ENCODE data around the gene EAPP.
"Not testable (repeated sequence)": the region's sequence is repeated elsewhere in the genome, so short reads cannot be mapped to it uniquely, and the experiment has no call there.

EAPP gene

DNA sequence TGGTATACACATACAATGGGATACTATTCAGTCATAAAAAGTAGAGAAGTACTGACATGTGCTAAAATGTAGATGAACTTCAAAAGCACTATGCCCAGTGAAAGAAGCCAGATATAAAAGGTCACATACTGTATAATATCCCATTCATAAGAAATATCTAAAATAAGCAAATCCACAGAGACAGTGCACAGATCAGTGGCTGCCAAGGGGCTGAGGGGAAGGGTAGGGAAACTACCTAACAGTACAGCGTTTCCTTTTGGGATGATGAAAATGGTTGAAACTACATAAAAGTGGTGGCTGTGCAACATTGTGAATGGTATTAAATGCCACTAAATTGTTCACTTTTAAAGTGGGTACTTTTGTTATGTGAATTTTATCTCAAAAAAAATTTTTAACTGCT lies 11.9 kb downstream of the EAPP start:
- no peak overlapping the region for H3K4me3 ChIP-seq (ENCODE audit: low read depth, low read length)
- TF ChIP-seq, protein P1, sequence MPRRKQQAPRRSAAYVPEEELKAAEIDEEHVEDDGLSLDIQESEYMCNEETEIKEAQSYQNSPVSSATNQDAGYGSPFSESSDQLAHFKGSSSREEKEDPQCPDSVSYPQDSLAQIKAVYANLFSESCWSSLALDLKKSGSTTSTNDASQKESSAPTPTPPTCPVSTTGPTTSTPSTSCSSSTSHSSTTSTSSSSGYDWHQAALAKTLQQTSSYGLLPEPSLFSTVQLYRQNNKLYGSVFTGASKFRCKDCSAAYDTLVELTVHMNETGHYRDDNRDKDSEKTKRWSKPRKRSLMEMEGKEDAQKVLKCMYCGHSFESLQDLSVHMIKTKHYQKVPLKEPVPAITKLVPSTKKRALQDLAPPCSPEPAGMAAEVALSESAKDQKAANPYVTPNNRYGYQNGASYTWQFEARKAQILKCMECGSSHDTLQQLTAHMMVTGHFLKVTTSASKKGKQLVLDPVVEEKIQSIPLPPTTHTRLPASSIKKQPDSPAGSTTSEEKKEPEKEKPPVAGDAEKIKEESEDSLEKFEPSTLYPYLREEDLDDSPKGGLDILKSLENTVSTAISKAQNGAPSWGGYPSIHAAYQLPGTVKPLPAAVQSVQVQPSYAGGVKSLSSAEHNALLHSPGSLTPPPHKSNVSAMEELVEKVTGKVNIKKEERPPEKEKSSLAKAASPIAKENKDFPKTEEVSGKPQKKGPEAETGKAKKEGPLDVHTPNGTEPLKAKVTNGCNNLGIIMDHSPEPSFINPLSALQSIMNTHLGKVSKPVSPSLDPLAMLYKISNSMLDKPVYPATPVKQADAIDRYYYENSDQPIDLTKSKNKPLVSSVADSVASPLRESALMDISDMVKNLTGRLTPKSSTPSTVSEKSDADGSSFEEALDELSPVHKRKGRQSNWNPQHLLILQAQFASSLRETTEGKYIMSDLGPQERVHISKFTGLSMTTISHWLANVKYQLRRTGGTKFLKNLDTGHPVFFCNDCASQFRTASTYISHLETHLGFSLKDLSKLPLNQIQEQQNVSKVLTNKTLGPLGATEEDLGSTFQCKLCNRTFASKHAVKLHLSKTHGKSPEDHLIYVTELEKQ (tag by site-specific recombination; IDR thresholded peaks at IDR 0.05; ENCODE audit: borderline replicate concordance), result no peak
- TF ChIP-seq ZNF654 (tag by site-specific recombination; IDR thresholded peaks at IDR 0.05; ENCODE audit: low read depth), result no peak
- no peak for TF ChIP-seq ZNF473 (tag by site-specific recombination; IDR thresholded peaks at IDR 0.05)
- TF ChIP-seq, protein P2, sequence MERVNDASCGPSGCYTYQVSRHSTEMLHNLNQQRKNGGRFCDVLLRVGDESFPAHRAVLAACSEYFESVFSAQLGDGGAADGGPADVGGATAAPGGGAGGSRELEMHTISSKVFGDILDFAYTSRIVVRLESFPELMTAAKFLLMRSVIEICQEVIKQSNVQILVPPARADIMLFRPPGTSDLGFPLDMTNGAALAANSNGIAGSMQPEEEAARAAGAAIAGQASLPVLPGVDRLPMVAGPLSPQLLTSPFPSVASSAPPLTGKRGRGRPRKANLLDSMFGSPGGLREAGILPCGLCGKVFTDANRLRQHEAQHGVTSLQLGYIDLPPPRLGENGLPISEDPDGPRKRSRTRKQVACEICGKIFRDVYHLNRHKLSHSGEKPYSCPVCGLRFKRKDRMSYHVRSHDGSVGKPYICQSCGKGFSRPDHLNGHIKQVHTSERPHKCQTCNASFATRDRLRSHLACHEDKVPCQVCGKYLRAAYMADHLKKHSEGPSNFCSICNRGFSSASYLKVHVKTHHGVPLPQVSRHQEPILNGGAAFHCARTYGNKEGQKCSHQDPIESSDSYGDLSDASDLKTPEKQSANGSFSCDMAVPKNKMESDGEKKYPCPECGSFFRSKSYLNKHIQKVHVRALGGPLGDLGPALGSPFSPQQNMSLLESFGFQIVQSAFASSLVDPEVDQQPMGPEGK (tag by site-specific recombination; IDR thresholded peaks at IDR 0.05), result no peak
- no peak for TF ChIP-seq ZNF843 (tag by site-specific recombination; IDR thresholded peaks at IDR 0.05)
- TF ChIP-seq ZNF266 (tag by site-specific recombination; IDR thresholded peaks at IDR 0.05; ENCODE audit: low read depth), result no peak
- no peak for TF ChIP-seq ZNF830 (tag by site-specific recombination; IDR thresholded peaks at IDR 0.05; ENCODE audit: low read depth)
- no peak for TF ChIP-seq ZNF138 (tag by site-specific recombination; IDR thresholded peaks at IDR 0.05; ENCODE audit: borderline replicate concordance)
- no peak for TF ChIP-seq ZNF394 (tag by site-specific recombination; IDR thresholded peaks at IDR 0.05; ENCODE audit: borderline replicate concordance)
- TF ChIP-seq, protein P3, sequence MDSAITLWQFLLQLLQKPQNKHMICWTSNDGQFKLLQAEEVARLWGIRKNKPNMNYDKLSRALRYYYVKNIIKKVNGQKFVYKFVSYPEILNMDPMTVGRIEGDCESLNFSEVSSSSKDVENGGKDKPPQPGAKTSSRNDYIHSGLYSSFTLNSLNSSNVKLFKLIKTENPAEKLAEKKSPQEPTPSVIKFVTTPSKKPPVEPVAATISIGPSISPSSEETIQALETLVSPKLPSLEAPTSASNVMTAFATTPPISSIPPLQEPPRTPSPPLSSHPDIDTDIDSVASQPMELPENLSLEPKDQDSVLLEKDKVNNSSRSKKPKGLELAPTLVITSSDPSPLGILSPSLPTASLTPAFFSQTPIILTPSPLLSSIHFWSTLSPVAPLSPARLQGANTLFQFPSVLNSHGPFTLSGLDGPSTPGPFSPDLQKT (IDR thresholded peaks at IDR 0.05; ENCODE audit: borderline replicate concordance, low read depth, low read length), result no peak
- no peak for TF ChIP-seq ZNF184 (tag by site-specific recombination; IDR thresholded peaks at IDR 0.05)
- TF ChIP-seq ZNF19 (tag by site-specific recombination; IDR thresholded peaks at IDR 0.05; ENCODE audit: low read depth), result no peak
- TF ChIP-seq, protein P4, sequence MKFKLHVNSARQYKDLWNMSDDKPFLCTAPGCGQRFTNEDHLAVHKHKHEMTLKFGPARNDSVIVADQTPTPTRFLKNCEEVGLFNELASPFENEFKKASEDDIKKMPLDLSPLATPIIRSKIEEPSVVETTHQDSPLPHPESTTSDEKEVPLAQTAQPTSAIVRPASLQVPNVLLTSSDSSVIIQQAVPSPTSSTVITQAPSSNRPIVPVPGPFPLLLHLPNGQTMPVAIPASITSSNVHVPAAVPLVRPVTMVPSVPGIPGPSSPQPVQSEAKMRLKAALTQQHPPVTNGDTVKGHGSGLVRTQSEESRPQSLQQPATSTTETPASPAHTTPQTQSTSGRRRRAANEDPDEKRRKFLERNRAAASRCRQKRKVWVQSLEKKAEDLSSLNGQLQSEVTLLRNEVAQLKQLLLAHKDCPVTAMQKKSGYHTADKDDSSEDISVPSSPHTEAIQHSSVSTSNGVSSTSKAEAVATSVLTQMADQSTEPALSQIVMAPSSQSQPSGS (tag by site-specific recombination; IDR thresholded peaks at IDR 0.05; ENCODE audit: low read depth), result no peak
- TF ChIP-seq ZNF626 (tag by site-specific recombination; IDR thresholded peaks at IDR 0.05), result no peak
- no peak for TF ChIP-seq YY2 (tag by site-specific recombination; IDR thresholded peaks at IDR 0.05)
- TF ChIP-seq ZNF140 (tag by site-specific recombination; IDR thresholded peaks at IDR 0.05), result no peak
- no peak for TF ChIP-seq ZNF157 (tag by site-specific recombination; IDR thresholded peaks at IDR 0.05)

DNA sequence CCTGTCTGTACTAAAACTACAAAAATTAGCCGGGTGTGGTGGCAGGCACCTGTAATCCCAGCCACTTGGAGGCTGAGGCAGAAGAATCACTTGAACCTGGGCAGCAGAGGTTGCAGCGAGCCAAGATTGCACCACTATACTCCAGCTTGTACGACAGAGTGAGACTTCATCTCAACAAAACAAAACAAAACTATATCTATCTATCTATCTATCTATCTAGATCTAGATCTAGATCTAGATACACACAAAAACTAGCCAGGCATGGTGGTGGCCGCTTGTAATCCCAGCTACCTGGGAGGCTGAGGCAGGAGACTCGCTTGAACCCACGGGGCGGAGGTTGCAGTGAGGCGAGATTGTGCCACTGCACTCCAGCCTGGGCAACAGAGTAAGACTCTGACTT lies 15.3 kb downstream of the EAPP start:
- H3K27ac ChIP-seq (ENCODE audit: extremely low read depth, low read depth, low read length); CTCF ChIA-PET; H3K9me3 ChIP-seq (ENCODE audit: control insufficient read depth, insufficient read depth, low read depth, low read length); H3K4me3 ChIP-seq (ENCODE audit: low read depth, low read length); POLR2A ChIA-PET; H3K4me1 ChIP-seq (ENCODE audit: control insufficient read depth, insufficient read depth, low read length): not testable (repeated sequence)
- H3K36me3 ChIP-seq (ENCODE audit: control insufficient read depth in 2 of 2, insufficient read depth in 1 of 2, low read length in 2 of 2), result peaks cover 80 to 85% of the 10 kb centered on the region in 2 experiments

More for the DNA sequence above, 11.9 kb downstream of the EAPP start:
- Histone ChIP-seq H3K9me3 (ENCODE audit: control insufficient read depth, insufficient read depth, low read depth, low read length) (no peaks in the 10 kb centered on the region), H3K27ac (ENCODE audit: extremely low read depth, low read depth, low read length) (no peak overlapping the region), H3K36me3 (ENCODE audit: control insufficient read depth in 2 of 2, insufficient read depth in 1 of 2, low read length in 2 of 2) (peaks cover 77 to 85% of the 10 kb centered on the region in 2 experiments), H3K4me1 (ENCODE audit: control insufficient read depth, insufficient read depth, low read length) (no peaks in the 10 kb centered on the region)
- POLR2A ChIA-PET, result no interaction called here
- CTCF ChIA-PET, result no interaction called here

All from HEK293 (cell line).